IPS-20b (cell line): ENCODE data around the gene WHRN.

Experiments
- H3K27ac ChIP-seq: one replicate; pipeline ENCODE4 v1.5.1; 2013; ENCODE audit warnings: low read length
- H3K27me3 ChIP-seq: 2 replicates; pipeline ENCODE4 v1.6.1; 2013; ENCODE audit warnings: mild to moderate bottlenecking, low read length, inconsistent platforms; ENCODE audit not compliant: insufficient read depth
- H3K36me3 ChIP-seq: 2 replicates; pipeline ENCODE4 v1.6.1; 2013; ENCODE audit warnings: low read depth, mild to moderate bottlenecking, inconsistent platforms, low read length, moderate library complexity; ENCODE audit not compliant: insufficient read depth
- H3K4me1 ChIP-seq: 2 replicates; pipeline ENCODE4 v1.6.1; 2013; ENCODE audit warnings: mild to moderate bottlenecking, control low read depth, inconsistent platforms, low read length, moderate library complexity; ENCODE audit not compliant: insufficient read depth
- H3K4me3 ChIP-seq: 2 replicates; pipeline ENCODE4 v1.5.1; 2013; ENCODE audit warnings: mild to moderate bottlenecking, low read length, inconsistent platforms
- H3K9ac ChIP-seq: 2 replicates; pipeline ENCODE4 v1.6.1; 2013; ENCODE audit warnings: low read depth, mild to moderate bottlenecking, inconsistent platforms, low read length, moderate library complexity
- H3K9me3 ChIP-seq: 2 replicates; pipeline ENCODE4 v1.6.1; 2013; ENCODE audit warnings: mild to moderate bottlenecking, low read depth, low read length, inconsistent platforms; ENCODE audit not compliant: insufficient read depth

The WHRN gene

GRCh38 chr9:114382699-114383520 lies 122.4 kb downstream of the WHRN start:
- H3K27me3 ChIP-seq = no peaks in the 10 kb centered on the region
- H3K27ac ChIP-seq = no peak overlapping the region
- peaks cover 22% of the 10 kb centered on the region for H3K36me3 ChIP-seq
- no peak overlapping the region for H3K4me3 ChIP-seq
- no peaks in the 10 kb centered on the region for H3K9me3 ChIP-seq
- peak overlapping the region; percentile 54; the same call in 1 of the 2 replicates for H3K9ac ChIP-seq
- H3K4me1 ChIP-seq = peaks cover 53% of the 10 kb centered on the region

GRCh38 chr9:114378883-114379282 lies 126.4 kb downstream of the WHRN start:
- Histone ChIP-seq H3K9me3 (no peaks in the 10 kb centered on the region), H3K4me3 (no peak overlapping the region), H3K36me3 (peaks cover 37% of the 10 kb centered on the region), H3K9ac (no peak overlapping the region), H3K27me3 (no peaks in the 10 kb centered on the region), H3K4me1 (peaks cover 24% of the 10 kb centered on the region), H3K27ac (no peak overlapping the region)

- Histone ChIP-seq H3K4me1 (peaks cover 15% of the 10 kb centered on the region), H3K9ac (no peak overlapping the region), H3K4me3 (no peak overlapping the region), H3K27ac (no peak overlapping the region), H3K36me3 (peaks cover 38% of the 10 kb centered on the region), H3K9me3 (no peaks in the 10 kb centered on the region), H3K27me3 (no peaks in the 10 kb centered on the region)
Observed at GRCh38 chr9:114378016-114378415, 127.3 kb downstream of the WHRN start.

- Histone ChIP-seq H3K27ac (no peak overlapping the region), H3K27me3 (no peaks in the 10 kb centered on the region), H3K9ac (no peak overlapping the region), H3K4me3 (no peak overlapping the region), H3K36me3 (peaks cover 39% of the 10 kb centered on the region), H3K9me3 (no peaks in the 10 kb centered on the region), H3K4me1 (peaks cover 16% of the 10 kb centered on the region)
Observed at GRCh38 chr9:114376586-114377445, 128.5 kb downstream of the WHRN start.

- Histone ChIP-seq H3K36me3 (peaks cover 40% of the 10 kb centered on the region), H3K9ac (no peak overlapping the region), H3K4me3 (no peak overlapping the region), H3K27ac (no peak overlapping the region), H3K9me3 (no peaks in the 10 kb centered on the region), H3K4me1 (peaks cover 26% of the 10 kb centered on the region), H3K27me3 (no peaks in the 10 kb centered on the region)
Observed at GRCh38 chr9:114375386-114376175, 129.7 kb downstream of the WHRN start.

GRCh38 chr9:114374936-114375335 lies 130.3 kb downstream of the WHRN start:
- Histone ChIP-seq H3K4me3 (no peak overlapping the region), H3K36me3 (peaks cover 36% of the 10 kb centered on the region), H3K9me3 (no peaks in the 10 kb centered on the region), H3K9ac (no peak overlapping the region), H3K4me1 (peaks cover 29% of the 10 kb centered on the region), H3K27ac (no peak overlapping the region), H3K27me3 (no peaks in the 10 kb centered on the region)

GRCh38 chr9:114373960-114374730 lies 131.1 kb downstream of the WHRN start:
- Histone ChIP-seq H3K27me3 (no peaks in the 10 kb centered on the region), H3K4me3 (no peak overlapping the region), H3K36me3 (peaks cover 28% of the 10 kb centered on the region), H3K9me3 (no peaks in the 10 kb centered on the region), H3K4me1 (peaks cover 37% of the 10 kb centered on the region), H3K9ac (no peak overlapping the region), H3K27ac (no peak overlapping the region)

GRCh38 chr9:114372921-114373448 lies 132.3 kb downstream of the WHRN start:
- H3K27me3 ChIP-seq = no peaks in the 10 kb centered on the region
- no peaks in the 10 kb centered on the region for H3K9me3 ChIP-seq
- no peak overlapping the region for H3K27ac ChIP-seq
- H3K4me3 ChIP-seq = no peak overlapping the region
- H3K4me1 ChIP-seq = peaks cover 39% of the 10 kb centered on the region
- peaks cover 25% of the 10 kb centered on the region for H3K36me3 ChIP-seq
- no peak overlapping the region for H3K9ac ChIP-seq

GRCh38 chr9:114371973-114372917 lies 133.0 kb downstream of the WHRN start:
- no peaks in the 10 kb centered on the region for H3K27me3 ChIP-seq
- no peaks in the 10 kb centered on the region for H3K9me3 ChIP-seq
- peaks cover 39% of the 10 kb centered on the region for H3K4me1 ChIP-seq
- no peak overlapping the region for H3K9ac ChIP-seq
- no peak overlapping the region for H3K4me3 ChIP-seq
- H3K36me3 ChIP-seq = peaks cover 29% of the 10 kb centered on the region
- peak overlapping the region; percentile 81 for H3K27ac ChIP-seq

- Histone ChIP-seq H3K36me3 (peaks cover 28% of the 10 kb centered on the region), H3K9me3 (no peaks in the 10 kb centered on the region), H3K4me3 (no peak overlapping the region), H3K9ac (peak overlapping the region; percentile 71; the same call in 1 of the 2 replicates), H3K27ac (peak overlapping the region; percentile 81), H3K27me3 (no peaks in the 10 kb centered on the region), H3K4me1 (peaks cover 39% of the 10 kb centered on the region)
Observed at GRCh38 chr9:114371343-114371944, 133.8 kb downstream of the WHRN start.
